ENCODE data around the gene NKIRAS1. TPM values are rescaled to one million over a fixed set of nuclear protein-coding genes. Genes with fewer than 3 reads are reported as not detected.

The NKIRAS1 gene
- total and polyA plus RNA-seq, 2 experiments from 2014 or later, result 9.2 to 9.7 TPM

- TF ChIP-seq, protein P1, sequence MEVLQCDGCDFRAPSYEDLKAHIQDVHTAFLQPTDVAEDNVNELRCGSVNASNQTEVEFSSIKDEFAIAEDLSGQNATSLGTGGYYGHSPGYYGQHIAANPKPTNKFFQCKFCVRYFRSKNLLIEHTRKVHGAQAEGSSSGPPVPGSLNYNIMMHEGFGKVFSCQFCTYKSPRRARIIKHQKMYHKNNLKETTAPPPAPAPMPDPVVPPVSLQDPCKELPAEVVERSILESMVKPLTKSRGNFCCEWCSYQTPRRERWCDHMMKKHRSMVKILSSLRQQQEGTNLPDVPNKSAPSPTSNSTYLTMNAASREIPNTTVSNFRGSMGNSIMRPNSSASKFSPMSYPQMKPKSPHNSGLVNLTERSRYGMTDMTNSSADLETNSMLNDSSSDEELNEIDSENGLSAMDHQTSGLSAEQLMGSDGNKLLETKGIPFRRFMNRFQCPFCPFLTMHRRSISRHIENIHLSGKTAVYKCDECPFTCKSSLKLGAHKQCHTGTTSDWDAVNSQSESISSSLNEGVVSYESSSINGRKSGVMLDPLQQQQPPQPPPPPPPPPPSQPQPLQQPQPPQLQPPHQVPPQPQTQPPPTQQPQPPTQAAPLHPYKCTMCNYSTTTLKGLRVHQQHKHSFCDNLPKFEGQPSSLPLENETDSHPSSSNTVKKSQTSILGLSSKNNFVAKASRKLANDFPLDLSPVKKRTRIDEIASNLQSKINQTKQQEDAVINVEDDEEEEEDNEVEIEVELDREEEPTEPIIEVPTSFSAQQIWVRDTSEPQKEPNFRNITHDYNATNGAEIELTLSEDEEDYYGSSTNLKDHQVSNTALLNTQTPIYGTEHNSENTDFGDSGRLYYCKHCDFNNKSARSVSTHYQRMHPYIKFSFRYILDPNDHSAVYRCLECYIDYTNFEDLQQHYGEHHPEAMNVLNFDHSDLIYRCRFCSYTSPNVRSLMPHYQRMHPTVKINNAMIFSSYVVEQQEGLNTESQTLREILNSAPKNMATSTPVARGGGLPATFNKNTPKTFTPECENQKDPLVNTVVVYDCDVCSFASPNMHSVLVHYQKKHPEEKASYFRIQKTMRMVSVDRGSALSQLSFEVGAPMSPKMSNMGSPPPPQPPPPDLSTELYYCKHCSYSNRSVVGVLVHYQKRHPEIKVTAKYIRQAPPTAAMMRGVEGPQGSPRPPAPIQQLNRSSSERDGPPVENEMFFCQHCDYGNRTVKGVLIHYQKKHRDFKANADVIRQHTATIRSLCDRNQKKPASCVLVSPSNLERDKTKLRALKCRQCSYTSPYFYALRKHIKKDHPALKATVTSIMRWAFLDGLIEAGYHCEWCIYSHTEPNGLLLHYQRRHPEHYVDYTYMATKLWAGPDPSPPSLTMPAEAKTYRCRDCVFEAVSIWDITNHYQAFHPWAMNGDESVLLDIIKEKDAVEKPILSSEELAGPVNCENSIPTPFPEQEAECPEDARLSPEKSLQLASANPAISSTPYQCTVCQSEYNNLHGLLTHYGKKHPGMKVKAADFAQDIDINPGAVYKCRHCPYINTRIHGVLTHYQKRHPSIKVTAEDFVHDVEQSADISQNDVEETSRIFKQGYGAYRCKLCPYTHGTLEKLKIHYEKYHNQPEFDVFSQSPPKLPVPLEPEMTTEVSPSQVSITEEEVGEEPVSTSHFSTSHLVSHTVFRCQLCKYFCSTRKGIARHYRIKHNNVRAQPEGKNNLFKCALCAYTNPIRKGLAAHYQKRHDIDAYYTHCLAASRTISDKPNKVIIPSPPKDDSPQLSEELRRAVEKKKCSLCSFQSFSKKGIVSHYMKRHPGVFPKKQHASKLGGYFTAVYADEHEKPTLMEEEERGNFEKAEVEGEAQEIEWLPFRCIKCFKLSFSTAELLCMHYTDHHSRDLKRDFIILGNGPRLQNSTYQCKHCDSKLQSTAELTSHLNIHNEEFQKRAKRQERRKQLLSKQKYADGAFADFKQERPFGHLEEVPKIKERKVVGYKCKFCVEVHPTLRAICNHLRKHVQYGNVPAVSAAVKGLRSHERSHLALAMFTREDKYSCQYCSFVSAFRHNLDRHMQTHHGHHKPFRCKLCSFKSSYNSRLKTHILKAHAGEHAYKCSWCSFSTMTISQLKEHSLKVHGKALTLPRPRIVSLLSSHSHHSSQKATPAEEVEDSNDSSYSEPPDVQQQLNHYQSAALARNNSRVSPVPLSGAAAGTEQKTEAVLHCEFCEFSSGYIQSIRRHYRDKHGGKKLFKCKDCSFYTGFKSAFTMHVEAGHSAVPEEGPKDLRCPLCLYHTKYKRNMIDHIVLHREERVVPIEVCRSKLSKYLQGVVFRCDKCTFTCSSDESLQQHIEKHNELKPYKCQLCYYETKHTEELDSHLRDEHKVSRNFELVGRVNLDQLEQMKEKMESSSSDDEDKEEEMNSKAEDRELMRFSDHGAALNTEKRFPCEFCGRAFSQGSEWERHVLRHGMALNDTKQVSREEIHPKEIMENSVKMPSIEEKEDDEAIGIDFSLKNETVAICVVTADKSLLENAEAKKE (CRISPR knock-in tag; IDR thresholded peaks at IDR 0.05), result no peak
- no peak for TF ChIP-seq JUNB (IDR thresholded peaks at IDR 0.05; ENCODE audit: unreplicated experiment)
- no peak for TF ChIP-seq CREB1 (CRISPR knock-in tag; IDR thresholded peaks at IDR 0.05; ENCODE audit: low read depth)
- TF ChIP-seq ZNF331 (CRISPR knock-in tag; IDR thresholded peaks at IDR 0.05; ENCODE audit: low read depth), result no peak
- TF ChIP-seq, protein P2, sequence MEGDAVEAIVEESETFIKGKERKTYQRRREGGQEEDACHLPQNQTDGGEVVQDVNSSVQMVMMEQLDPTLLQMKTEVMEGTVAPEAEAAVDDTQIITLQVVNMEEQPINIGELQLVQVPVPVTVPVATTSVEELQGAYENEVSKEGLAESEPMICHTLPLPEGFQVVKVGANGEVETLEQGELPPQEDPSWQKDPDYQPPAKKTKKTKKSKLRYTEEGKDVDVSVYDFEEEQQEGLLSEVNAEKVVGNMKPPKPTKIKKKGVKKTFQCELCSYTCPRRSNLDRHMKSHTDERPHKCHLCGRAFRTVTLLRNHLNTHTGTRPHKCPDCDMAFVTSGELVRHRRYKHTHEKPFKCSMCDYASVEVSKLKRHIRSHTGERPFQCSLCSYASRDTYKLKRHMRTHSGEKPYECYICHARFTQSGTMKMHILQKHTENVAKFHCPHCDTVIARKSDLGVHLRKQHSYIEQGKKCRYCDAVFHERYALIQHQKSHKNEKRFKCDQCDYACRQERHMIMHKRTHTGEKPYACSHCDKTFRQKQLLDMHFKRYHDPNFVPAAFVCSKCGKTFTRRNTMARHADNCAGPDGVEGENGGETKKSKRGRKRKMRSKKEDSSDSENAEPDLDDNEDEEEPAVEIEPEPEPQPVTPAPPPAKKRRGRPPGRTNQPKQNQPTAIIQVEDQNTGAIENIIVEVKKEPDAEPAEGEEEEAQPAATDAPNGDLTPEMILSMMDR (conservative IDR thresholded peaks at IDR 0.05; ENCODE audit: low read depth in 2 of 2), result no peak
These were observed 71.2 kb downstream of the NKIRAS1 start (continued) for GRCh38 chr3:23845326-23846216.

GRCh38 chr3:23843869-23844268 lies 72.9 kb downstream of the NKIRAS1 start:
- H3K27me3 Mint-ChIP-seq (ENCODE audit: insufficient read depth, low read depth, poor library complexity), result no peaks in the 10 kb centered on the region
- no peaks in the 10 kb centered on the region for H3K36me3 ChIP-seq (ENCODE audit: insufficient read depth)
- peak; percentile 42; the same call in 2 of the 3 replicates for ATAC-seq
- no peaks in the 10 kb centered on the region for H3K27me3 ChIP-seq (ENCODE audit: insufficient read depth)
- no peaks in the 10 kb centered on the region for H3K9me3 Mint-ChIP-seq
- H3K4me1 ChIP-seq (ENCODE audit: insufficient read depth), result peaks cover 23% of the 10 kb centered on the region; the same call in 1 of the 2 replicates
- H3K4me2 ChIP-seq, result no peak overlapping the region
- H3K27ac Mint-ChIP-seq, result no peak overlapping the region
- no peak overlapping the region for H2AFZ ChIP-seq
- DNase-seq (ENCODE audit: low spot score), result no peak
- no peak overlapping the region for H3K4me3 ChIP-seq
- peaks cover 7% of the 10 kb centered on the region; the same call in 2 of the 3 replicates for H3K36me3 Mint-ChIP-seq (ENCODE audit: low read depth)
- H3F3A ChIP-seq (replicated peaks; ENCODE audit: low read depth), result no peaks in the 10 kb centered on the region
- H3K4me3 Mint-ChIP-seq, result no peak overlapping the region
- TF ChIP-seq STAT1 (IDR thresholded peaks at IDR 0.05; ENCODE audit: unreplicated experiment), result no peak
- TF ChIP-seq, protein P3, sequence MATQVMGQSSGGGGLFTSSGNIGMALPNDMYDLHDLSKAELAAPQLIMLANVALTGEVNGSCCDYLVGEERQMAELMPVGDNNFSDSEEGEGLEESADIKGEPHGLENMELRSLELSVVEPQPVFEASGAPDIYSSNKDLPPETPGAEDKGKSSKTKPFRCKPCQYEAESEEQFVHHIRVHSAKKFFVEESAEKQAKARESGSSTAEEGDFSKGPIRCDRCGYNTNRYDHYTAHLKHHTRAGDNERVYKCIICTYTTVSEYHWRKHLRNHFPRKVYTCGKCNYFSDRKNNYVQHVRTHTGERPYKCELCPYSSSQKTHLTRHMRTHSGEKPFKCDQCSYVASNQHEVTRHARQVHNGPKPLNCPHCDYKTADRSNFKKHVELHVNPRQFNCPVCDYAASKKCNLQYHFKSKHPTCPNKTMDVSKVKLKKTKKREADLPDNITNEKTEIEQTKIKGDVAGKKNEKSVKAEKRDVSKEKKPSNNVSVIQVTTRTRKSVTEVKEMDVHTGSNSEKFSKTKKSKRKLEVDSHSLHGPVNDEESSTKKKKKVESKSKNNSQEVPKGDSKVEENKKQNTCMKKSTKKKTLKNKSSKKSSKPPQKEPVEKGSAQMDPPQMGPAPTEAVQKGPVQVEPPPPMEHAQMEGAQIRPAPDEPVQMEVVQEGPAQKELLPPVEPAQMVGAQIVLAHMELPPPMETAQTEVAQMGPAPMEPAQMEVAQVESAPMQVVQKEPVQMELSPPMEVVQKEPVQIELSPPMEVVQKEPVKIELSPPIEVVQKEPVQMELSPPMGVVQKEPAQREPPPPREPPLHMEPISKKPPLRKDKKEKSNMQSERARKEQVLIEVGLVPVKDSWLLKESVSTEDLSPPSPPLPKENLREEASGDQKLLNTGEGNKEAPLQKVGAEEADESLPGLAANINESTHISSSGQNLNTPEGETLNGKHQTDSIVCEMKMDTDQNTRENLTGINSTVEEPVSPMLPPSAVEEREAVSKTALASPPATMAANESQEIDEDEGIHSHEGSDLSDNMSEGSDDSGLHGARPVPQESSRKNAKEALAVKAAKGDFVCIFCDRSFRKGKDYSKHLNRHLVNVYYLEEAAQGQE (IDR thresholded peaks at IDR 0.05; ENCODE audit: unreplicated experiment), result no peak
- no peak for TF ChIP-seq JUNB (IDR thresholded peaks at IDR 0.05; ENCODE audit: unreplicated experiment)
- H3K27ac ChIP-seq (ENCODE audit: low read depth), result no peak overlapping the region
- H3K9me2 ChIP-seq (ENCODE audit: insufficient read depth), result no peaks in the 10 kb centered on the region
- H3K4me1 Mint-ChIP-seq, result peaks cover 32% of the 10 kb centered on the region
- H4K20me1 ChIP-seq (replicated peaks; ENCODE audit: insufficient read depth), result peaks cover 47% of the 10 kb centered on the region
- H3K79me2 ChIP-seq (replicated peaks; ENCODE audit: insufficient read depth), result peaks cover 99% of the 10 kb centered on the region

Measured in GM23338 (cell line).